Heart right ventricle (tissue), 16 donors: ENCODE results near the gene ATP2B2. TPM values are rescaled to one million over a fixed set of nuclear protein-coding genes. Genes with fewer than 3 reads are reported as not detected.
"Not testable (repeated sequence)": the region's sequence is repeated elsewhere in the genome, so short reads cannot be mapped to it uniquely, and the experiment has no call there.

Experiments
- ATAC-seq, 8 donors: fragments of 200-7000 bp; cut with Tn5 transposase; one replicate each; pipeline ENCODE4 v1.9.1; 2020; ENCODE audit warnings: mild to moderate bottlenecking in 8 of 8, moderate library complexity in 8 of 8, moderate number of reproducible peaks in 1 of 8
- DNase-seq, 2 donors: peaks; one replicate each; pipeline ENCODE4 v3.0.0-alpha.2; 2020
- H3K27ac ChIP-seq, 10 donors: fragments of 200-600 bp; sonication (generic) in 2 of 10; one replicate each; pipeline versions ENCODE4 v1.5.0 to v1.8.0; 2020 to 2022; ENCODE audit warnings: mild to moderate bottlenecking in 3 of 10
- H3K27me3 ChIP-seq, 7 donors: fragments of 200-600 bp; one replicate each; pipeline ENCODE4 v1.8.0; 2021 to 2022; ENCODE audit warnings: mild to moderate bottlenecking in 2 of 7
- H3K36me3 ChIP-seq, 9 donors: fragments of 200-600 bp; sonication (generic) in 1 of 9; one replicate each; pipeline versions ENCODE4 v1.5.0 to v1.8.0; 2020 to 2022; ENCODE audit warnings: mild to moderate bottlenecking in 2 of 9
- H3K4me1 ChIP-seq, 9 donors: fragments of 200-600 bp; sonication (generic) in 1 of 9; one replicate each; pipeline versions ENCODE4 v1.5.0 to v1.8.0; 2020 to 2022; ENCODE audit warnings: mild to moderate bottlenecking in 4 of 9
- H3K4me3 ChIP-seq, 10 donors: fragments of 200-600 bp; sonication (generic) in 2 of 10; one replicate each; pipeline versions ENCODE4 v1.5.0 to v1.8.0; 2020 to 2022; ENCODE audit warnings: mild to moderate bottlenecking in 7 of 10, moderate library complexity in 2 of 10
- H3K9me3 ChIP-seq, 11 donors: fragments of 200-600 bp in 10 of 11; sonication (generic) in 2 of 11; one replicate each; pipeline versions ENCODE4 v1.5.0 to v1.8.0; 2013 to 2022; ENCODE audit warnings: mild to moderate bottlenecking in 2 of 11, control low read depth in 1 of 11, moderate library complexity in 1 of 11
- CTCF ChIP-seq, 9 donors: fragments of 200-600 bp; sonication (generic) in 2 of 9; IDR thresholded peaks; one replicate each; pipeline versions ENCODE4 v1.5.0 to v1.8.0; 2021 to 2022; ENCODE audit warnings: antibody characterized with exemption in 9 of 9, mild to moderate bottlenecking in 5 of 9, moderate library complexity in 1 of 9
- WGBS, 2 donors: extraction: QIAGEN DNeasy Blood & Tissue Kit; methylation state at CpG; one replicate each; pipeline ENCODE4 v1.1.7; 2013; ENCODE audit warnings: inconsistent platforms in 1 of 2; 5-methylcytosine and 5-hydroxymethylcytosine counted together
- intact Hi-C, 10 donors: fragments of 100-400 bp; cut with DNase I; formaldehyde crosslinking; loops; one replicate each; pipeline versions ENCODE4 v1.11.1 to v1.14.2; 2022
- polyA plus RNA-seq, 2 donors: library from polyadenylated mRNA; stranded (reverse); fragments of 200-250 nt; gene quantifications; one replicate each; pipeline ENCODE4 v1.2.3, GENCODE V29; 2013
- total RNA-seq, 10 donors: library from RNA; stranded (reverse); fragmentation: NEBNext Ultra II Directional in 3 of 10; extraction: Animal tissue kit (Norgen Biotek cat#: 25700) in 3 of 10; gene quantifications; one replicate each; pipeline versions ENCODE4 v1.2.1 to v1.2.4, GENCODE V29; 2021 to 2023
- donor health status: Arrhythmogenic right ventricular cardiomyopathy.
- donor health status: ischemic (EF 13 %, LVEDD 7.1; RV severe dilation, severe dysfunction).
- donor health status: healthy with polysubstance abuse.
- donor health status: DM: no; HTN: yes; CAD: no.
- donor health status: DM: no; HTN: no; CAD: no.
- donor health status: ischemic (EF 25% LVEDD 6.9; RV normal size, moderate dysfunction).
- donor health status: ischemic (EF 25% LVEDD 5.7; RV mildly dilated, moderate dysfunction).
- donor health status: healthy.
- donor health status: DM: yes; HTN: yes; CAD: no.
- donor health status: Ischemic cardiomyopathy.
- donor health status: ischemic (EF 35%, LVEDD 5.7; RV mildly dilated, moderate dysfunction).
- donor health status: nonischemic (EF 11% LVEDD 7.7; RV severe dilation, severe dysfunction).
- donor health status: DM: yes; HTN: yes; CAD: no.
- donor health status: PGD.
- donor health status: ischemic (EF 29% LVEDD 5.4; RV normal size, mild dysfunction).
- donor health status: nonischemic (EF 23%, LVEDD 6.1; RV moderate dilation, normal function).

The ATP2B2 gene
- total and polyA plus RNA-seq, 12 donors = under 0.01 to 0.30 (median 0.11) TPM; not detected in 4

- Histone ChIP-seq H3K4me1 (peaks cover 0 to 10% (median 0%) of the 10 kb centered on the region in 9 donors), H3K9me3 (peaks cover 0 to 17% (median 9%) of the 10 kb centered on the region in 11 donors), H3K27me3 (peaks cover 0 to 19% (median 6%) of the 10 kb centered on the region in 7 donors), H3K27ac (no peak overlapping the region), H3K4me3 (no peak overlapping the region), H3K36me3 (no peaks in the 10 kb centered on the region)
- ATAC-seq (no peak), DNase-seq (no peak)
- intact Hi-C loops = no loop called here
- WGBS, 2 donors = 82 to 85% methylated on average over 14 of the region's 14 CpGs
- no peak for TF ChIP-seq CTCF (IDR thresholded peaks at IDR 0.05)
These were observed 41.5 kb upstream of the ATP2B2 start for GRCh38 chr3:10546820-10547263.

GRCh38 chr3:10546181-10546624, 40.8 kb upstream of the ATP2B2 start:
- Histone ChIP-seq H3K4me3 (no peak overlapping the region), H3K4me1 (peaks cover 0 to 10% (median 0%) of the 10 kb centered on the region in 9 donors), H3K27me3 (peaks cover 0 to 19% (median 6%) of the 10 kb centered on the region in 7 donors), H3K27ac (no peak overlapping the region), H3K9me3 (peaks cover 0 to 24% (median 9%) of the 10 kb centered on the region in 11 donors), H3K36me3 (no peaks in the 10 kb centered on the region)
- DNase-seq (no peak), ATAC-seq (no peak)
- intact Hi-C loops = no loop called here
- TF ChIP-seq CTCF (IDR thresholded peaks at IDR 0.05) = no peak
- WGBS, 2 donors = 58 to 63% methylated on average over 5 of the region's 5 CpGs

- Histone ChIP-seq H3K4me3 (no peak overlapping the region), H3K4me1 (no peaks in the 10 kb centered on the region), H3K27ac (no peak overlapping the region), H3K36me3 (no peaks in the 10 kb centered on the region), H3K27me3 (peaks cover 0 to 20% (median under 1%) of the 10 kb centered on the region in 7 donors), H3K9me3 (peaks cover 0 to 40% (median 12%) of the 10 kb centered on the region in 11 donors)
- intact Hi-C loops = no loop called here
- DNase-seq = no peak
- no peak for ATAC-seq
- TF ChIP-seq CTCF (IDR thresholded peaks at IDR 0.05) = no peak
- 69 to 77% methylated on average over 2 of the region's 2 CpGs for WGBS, 2 donors
These were observed 37.1 kb upstream of the ATP2B2 start for GRCh38 chr3:10542518-10542917.

- H3K36me3 ChIP-seq, intact Hi-C loops, H3K4me1 ChIP-seq, DNase-seq, H3K27ac ChIP-seq, ATAC-seq, H3K4me3 ChIP-seq: not testable (repeated sequence)
- peaks cover 0 to 24% (median 3%) of the 10 kb centered on the region in 7 donors for H3K27me3 ChIP-seq
- H3K9me3 ChIP-seq = peaks cover 0 to 40% (median 12%) of the 10 kb centered on the region in 11 donors
- WGBS, 2 donors = 82 to 86% methylated on average over 6 of the region's 6 CpGs
These were observed 35.0 kb upstream of the ATP2B2 start for GRCh38 chr3:10540347-10540746.

GRCh38 chr3:10534066-10534465, 28.7 kb upstream of the ATP2B2 start:
- 74 to 76% methylated on average over 4 of the region's 4 CpGs for WGBS, 2 donors
- TF ChIP-seq CTCF (IDR thresholded peaks at IDR 0.05) = no peak
- H3K27me3 ChIP-seq = peaks cover 0 to 30% (median 3%) of the 10 kb centered on the region in 7 donors
- H3K36me3 ChIP-seq = no peaks in the 10 kb centered on the region
- intact Hi-C loops = no loop called here
- DNase-seq = no peak
- H3K4me1 ChIP-seq = no peaks in the 10 kb centered on the region
- no peak overlapping the region for H3K4me3 ChIP-seq
- no peak overlapping the region for H3K27ac ChIP-seq
- no peak for ATAC-seq
- H3K9me3 ChIP-seq = peaks cover 0 to 2% (median 0%) of the 10 kb centered on the region in 11 donors
